HepG2 (cell line): ENCODE results near the gene RABEP1. TPM values are rescaled to one million over a fixed set of nuclear protein-coding genes. Genes with fewer than 3 reads are reported as not detected.

ENCODE experiments used
- ATAC-seq: fragments of 200-7000 bp; cut with Tn5 transposase; 3 replicates; pipeline ENCODE4 v1.9.1; 2020; ENCODE audit warnings: mild to moderate bottlenecking, moderate library complexity
- BruUV-seq: library from RNA; stranded (reverse); fragments of 400-500 nt; replicated peaks from 2 replicates; lab custom pipeline; 2021; lab: Mats Ljungman, UMichigan
- CTCF ChIA-PET: fragments of 300-600 bp; formaldehyde crosslinking; extraction: SDS; loops from one replicate; lab custom pipeline; 2021; ENCODE audit warnings: low total read pairs, inconsistent platforms, low intra/inter-chr PET ratio; lab: Yijun Ruan, JAX
- POLR2A ChIA-PET: fragments of 350-600 bp; sonication (Branson Sonifier 250); formaldehyde crosslinking; loops from one replicate; lab custom pipeline; 2020; ENCODE audit warnings: antibody characterized with exemption, inconsistent platforms; lab: Yijun Ruan, JAX
- DNase-seq: peaks from one replicate; pipeline ENCODE4 v3.0.0-alpha.2; 2015; ENCODE audit warnings: low spot score
- FAIRE-seq: peaks from 3 replicates; lab custom pipeline; 2011; peaks lifted over from hg19 to GRCh38; lab: Jason Lieb, UNC
- H2AFZ ChIP-seq: one replicate; pipeline ENCODE4 v1.6.1; 2011; ENCODE audit warnings: low read length, inconsistent platforms
- H3K27ac ChIP-seq: fragments of 300-600 bp; 3 replicates; pipeline ENCODE4 v1.8.0; 2011; ENCODE audit warnings: mixed run types, mild to moderate bottlenecking, mixed read lengths, low read length, inconsistent platforms; ENCODE audit not compliant: insufficient read depth; ENCODE audit errors: extremely low read length
- H3K27me3 ChIP-seq, 2 experiments: fragments of 200-600 bp in 1 of 2; 2 replicates in 1 of 2; 3 replicates in 1 of 2; pipeline versions ENCODE4 v1.6.0 to v1.8.0; 2011; ENCODE audit warnings: low read length in 2 of 2, mild to moderate bottlenecking in 2 of 2, moderate library complexity in 2 of 2, inconsistent platforms in 1 of 2; ENCODE audit not compliant: insufficient read depth in 2 of 2, control insufficient read depth in 1 of 2
- H3K36me3 ChIP-seq, 2 experiments: fragments of 200-600 bp in 1 of 2; replicated peaks in 1 of 2; 2 replicates in 1 of 2; 3 replicates in 1 of 2; pipeline versions ENCODE4 v1.5.1 to v1.8.0; 2011; ENCODE audit warnings: low read length in 2 of 2, inconsistent platforms in 1 of 2; ENCODE audit not compliant: insufficient read depth in 2 of 2, control insufficient read depth in 1 of 2
- H3K4me1 ChIP-seq: 2 replicates; pipeline ENCODE4 v1.5.1; 2012; ENCODE audit warnings: low read length, inconsistent platforms; ENCODE audit not compliant: insufficient read depth
- H3K4me2 ChIP-seq: 2 replicates; pipeline ENCODE4 v1.6.0; 2011; ENCODE audit warnings: low read depth, low read length, inconsistent platforms
- H3K4me3 ChIP-seq, 3 experiments: fragments of 200-600 bp in 1 of 3; sonication (generic), shearing (Covaris generic) in 1 of 3; replicated peaks in 1 of 3; 2 replicates each; pipeline ENCODE4 v1.5.1; 2011 to 2016; ENCODE audit warnings: low read length in 3 of 3, inconsistent platforms in 2 of 3, low read depth in 2 of 3, mild to moderate bottlenecking in 2 of 3, control low read depth in 1 of 3, mixed read lengths in 1 of 3; ENCODE audit not compliant: insufficient read depth in 1 of 3
- H3K79me2 ChIP-seq: one replicate; pipeline ENCODE4 v1.6.1; 2011; ENCODE audit warnings: low read length, inconsistent platforms; ENCODE audit not compliant: insufficient read depth
- H3K9ac ChIP-seq: 2 replicates; pipeline ENCODE4 v1.6.0; 2011; ENCODE audit warnings: mild to moderate bottlenecking, low read depth, low read length, inconsistent platforms; ENCODE audit not compliant: insufficient read depth
- H3K9me3 ChIP-seq: 2 replicates; pipeline ENCODE4 v1.5.1; 2012; ENCODE audit warnings: mild to moderate bottlenecking, low read length
- H4K20me1 ChIP-seq: 2 replicates; pipeline ENCODE4 v1.6.0; 2011; ENCODE audit warnings: inconsistent platforms, mild to moderate bottlenecking, low read length, moderate library complexity; ENCODE audit not compliant: insufficient read depth
- ATF4 ChIP-seq, 2 experiments: fragments of 450-650 bp in 1 of 2; sonication (generic) in 1 of 2; formaldehyde crosslinking; IDR thresholded peaks; 2 replicates each; pipeline versions ENCODE4 v1.5.0 to v1.8.0; 2020 to 2022; ENCODE audit warnings: mild to moderate bottlenecking in 1 of 2, missing genetic modification reagents in 1 of 2
- DZIP1 ChIP-seq: sonication (generic); formaldehyde crosslinking; IDR thresholded peaks from 2 replicates; pipeline ENCODE4 v1.5.0; 2020; ENCODE audit warnings: mild to moderate bottlenecking, missing genetic modification reagents
- ESRRA ChIP-seq: sonication (generic); formaldehyde crosslinking; IDR thresholded peaks from 2 replicates; pipeline ENCODE4 v1.5.1; 2020; ENCODE audit warnings: mild to moderate bottlenecking, low read depth, missing genetic modification reagents
- TAF1 ChIP-seq: sonication (generic); formaldehyde crosslinking; IDR thresholded peaks from 2 replicates; pipeline ENCODE4 v1.4.0; 2020; ENCODE audit warnings: missing genetic modification reagents
- ZNF280D ChIP-seq: sonication (generic); formaldehyde crosslinking; IDR thresholded peaks from 2 replicates; pipeline ENCODE4 v1.5.1; 2020; ENCODE audit warnings: mild to moderate bottlenecking, missing genetic modification reagents
- ZSCAN12 ChIP-seq: sonication (generic); formaldehyde crosslinking; IDR thresholded peaks from 2 replicates; pipeline ENCODE4 v1.9.0; 2021; ENCODE audit warnings: mild to moderate bottlenecking, missing genetic modification reagents
- WGBS: methylation state at CpG from one replicate; pipeline ENCODE4 v1.1.6; 2017; ENCODE audit warnings: low lambda C conversion rate; 5-methylcytosine and 5-hydroxymethylcytosine counted together
- in situ Hi-C: cut with HindIII; loops from 2 replicates; pipeline ENCODE4 v1.10.0; 2017; ENCODE audit warnings: low pct_unique_long_range_greater_than_20kb; ENCODE audit not compliant: extremely low pct_ligation_motif_present
- intact Hi-C: fragments of 100-400 bp; cut with micrococcal nuclease; formaldehyde crosslinking; loops from one replicate; pipeline ENCODE4 v1.10.0; 2022; ENCODE audit not compliant: unreplicated experiment
- polyA plus RNA-seq, 8 experiments: library from polyadenylated mRNA; depleted of rRNA in 3 of 8; stranded (reverse) in 7 of 8; unstranded in 1 of 8; fragments of >200 nt; fragmentation: Illumina TruSeq in 4 of 8; extraction: Trizol in 4 of 8; gene quantifications; 2 replicates each; pipeline versions ENCODE4 v1.2.1 to v1.2.3, GENCODE V29; 2011 to 2016; ENCODE audit warnings: low read depth in 4 of 8, missing spikeins in 1 of 8, mixed read lengths in 1 of 8; ENCODE audit not compliant: insufficient read depth in 1 of 8
- total RNA-seq, 5 experiments: library from RNA; depleted of rRNA; stranded (reverse); fragments of >200 nt; fragmentation: Illumina TruSeq; extraction: Trizol; gene quantifications; 2 replicates each; pipeline ENCODE4 v1.2.3, GENCODE V29; 2016; ENCODE audit warnings: low read depth in 1 of 5

The RABEP1 gene
- total and polyA plus RNA-seq, 2 of the 13 experiments (the other 11 are each of a cell fraction or from before 2014, with no cell fraction given) = 13.7 to 41.5 TPM

- H3K27me3 ChIP-seq = no peaks in the 10 kb centered on the region; a peak in 1 of 5 replicates
- ChIA-PET CTCF (no interaction called here), POLR2A (interaction anchor here (0.8 to 2.0 kb wide), 11 partner anchors 13 to 137 kb away, joined by 3 to 47 read pairs (median 7); partner anchors contain the start of genes C1QBP, DERL2, MIS12 and RABEP1)
- BruUV-seq = TSS peak; percentile 82
- H2AFZ ChIP-seq = no peak overlapping the region
- FAIRE-seq = no peak
- intact Hi-C loops = loop anchor here (1.0 kb wide), 1 partner anchor 170 kb away; no protein-coding TSS in a partner anchor
- peak overlapping the region; percentile 87 to 99 (median 91) for H3K4me3 ChIP-seq
- peak overlapping the region; percentile 92 for H3K9ac ChIP-seq
- H3K9me3 ChIP-seq = no peaks in the 10 kb centered on the region
- peaks cover 66% of the 10 kb centered on the region for H3K79me2 ChIP-seq
- WGBS = under 1% methylated on average over 24 of the region's 26 CpGs
- ATAC-seq = peak; percentile 24
- H3K36me3 ChIP-seq = peaks cover 11 to 41% of the 10 kb centered on the region in 2 experiments
- TF ChIP-seq ZSCAN12 (CRISPR knock-in tag) = 0 out of 2 replicates have a peak, but pooled peaks have one; percentile 59
- 0 out of 2 replicates have a peak, but pooled peaks have one; percentile 20 for TF ChIP-seq DZIP1 (CRISPR knock-in tag)
- TF ChIP-seq TAF1 (CRISPR knock-in tag) = no peak
- TF ChIP-seq ZNF280D = 0 out of 2 replicates have a peak, but pooled peaks have one; percentile 15
- 0 out of 4 replicates have a peak, but pooled peaks of 1 of the 2 experiments have one; percentile 13 for TF ChIP-seq ATF4 (CRISPR knock-in tag; IDR thresholded peaks at IDR 0.05)
- no peak for TF ChIP-seq ESRRA (CRISPR knock-in tag)
- TF ChIP-seq, all 625 proteins: peak for 4
- Histone ChIP-seq H3K27ac (peak overlapping the region; percentile 85), H3K4me1 (peaks cover 55% of the 10 kb centered on the region), H3K4me2 (peak overlapping the region; percentile 64), H4K20me1 (no peaks in the 10 kb centered on the region; the same call in 1 of the 2 replicates)
- peak; percentile 17 for DNase-seq
- in situ Hi-C loops = no loop called here
Measured at GRCh38 chr17:5418858-5419355, 136.8 kb downstream of the RABEP1 start.
